ENCODE data around the gene ICAM3. TPM values are rescaled to one million over a fixed set of nuclear protein-coding genes. Genes with fewer than 3 reads are reported as not detected.

Gene ICAM3
- polyA plus RNA-seq, 1 of the 3 experiments (the other 2 are of a cell fraction): 15.6 TPM

DNA sequence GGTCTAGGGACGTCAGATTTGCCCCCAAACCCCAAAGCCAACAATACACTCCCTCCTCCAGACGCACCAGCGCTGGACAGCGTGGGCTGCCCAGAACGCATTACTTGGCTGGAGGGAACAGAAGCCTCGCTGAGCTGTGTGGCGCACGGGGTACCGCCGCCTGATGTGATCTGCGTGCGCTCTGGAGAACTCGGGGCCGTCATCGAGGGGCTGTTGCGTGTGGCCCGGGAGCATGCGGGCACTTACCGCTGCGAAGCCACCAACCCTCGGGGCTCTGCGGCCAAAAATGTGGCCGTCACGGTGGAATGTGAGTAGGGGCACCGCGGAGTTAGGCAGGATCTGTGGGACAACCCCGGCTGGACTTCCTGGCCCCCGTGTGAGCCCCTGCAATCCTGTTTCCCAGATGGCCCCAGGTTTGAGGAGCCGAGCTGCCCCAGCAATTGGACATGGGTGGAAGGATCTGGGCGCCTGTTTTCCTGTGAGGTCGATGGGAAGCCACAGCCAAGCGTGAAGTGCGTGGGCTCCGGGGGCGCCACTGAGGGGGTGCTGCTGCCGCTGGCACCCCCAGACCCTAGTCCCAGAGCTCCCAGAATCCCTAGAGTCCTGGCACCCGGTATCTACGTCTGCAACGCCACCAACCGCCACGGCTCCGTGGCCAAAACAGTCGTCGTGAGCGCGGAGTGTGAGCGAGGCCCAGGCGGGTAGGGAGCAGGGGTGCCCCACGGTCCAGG, 45.6 kb downstream of the ICAM3 start (continued):
- TF ChIP-seq IRF3 (IDR thresholded peaks at IDR 0.05; ENCODE audit: low read depth, low read length): no peak
- no peak for TF ChIP-seq TCF12 (IDR thresholded peaks at IDR 0.05)
- no peak for TF ChIP-seq GATA2 (CRISPR knock-in tag; IDR thresholded peaks at IDR 0.05)
- TF ChIP-seq, protein P1, sequence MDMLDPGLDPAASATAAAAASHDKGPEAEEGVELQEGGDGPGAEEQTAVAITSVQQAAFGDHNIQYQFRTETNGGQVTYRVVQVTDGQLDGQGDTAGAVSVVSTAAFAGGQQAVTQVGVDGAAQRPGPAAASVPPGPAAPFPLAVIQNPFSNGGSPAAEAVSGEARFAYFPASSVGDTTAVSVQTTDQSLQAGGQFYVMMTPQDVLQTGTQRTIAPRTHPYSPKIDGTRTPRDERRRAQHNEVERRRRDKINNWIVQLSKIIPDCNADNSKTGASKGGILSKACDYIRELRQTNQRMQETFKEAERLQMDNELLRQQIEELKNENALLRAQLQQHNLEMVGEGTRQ (IDR thresholded peaks at IDR 0.05; ENCODE audit: borderline replicate concordance, low read depth, low read length): no peak
- TF ChIP-seq EP300 (IDR thresholded peaks at IDR 0.05; ENCODE audit: borderline replicate concordance in 1 of 2, low read depth in 1 of 2, low read length in 1 of 2): no peak
- TF ChIP-seq YY1 (IDR thresholded peaks at IDR 0.05; ENCODE audit: low read depth): no peak

- no peak overlapping the region for H2AFZ ChIP-seq (ENCODE audit: low read depth)
- H3K4me3 ChIP-seq (ENCODE audit: low read depth in 2 of 2, low read length in 1 of 2): peak overlapping the region; percentile 45 to 77; a peak in 3 of 4 replicates
- ChIA-PET POLR2A (interaction anchor here (0.7 kb wide), 1 partner anchor 67 kb away, joined by 3 read pairs; no protein-coding TSS in a partner anchor), CTCF (interaction anchor here (0.9 to 2.9 kb wide), 5 partner anchors 22 to 132 kb away, joined by 3 to 21 read pairs (median 6); partner anchors contain the start of gene ICAM1)
- no peak overlapping the region for H3K9ac ChIP-seq
- no peak overlapping the region for H3K27ac ChIP-seq (ENCODE audit: low read depth in 2 of 2, low read length in 1 of 2)
- H3K9me3 ChIP-seq: no peaks in the 10 kb centered on the region
- H3K79me2 ChIP-seq (ENCODE audit: insufficient read depth): no peaks in the 10 kb centered on the region
- no peaks in the 10 kb centered on the region; the same call in 1 of the 2 replicates for H3K27me3 ChIP-seq (ENCODE audit: insufficient read depth)
- no peaks in the 10 kb centered on the region for H4K20me1 ChIP-seq (ENCODE audit: insufficient read depth)
- DNase-seq: no peak
- H3K36me3 ChIP-seq (replicated peaks in 1 of 2; ENCODE audit: control insufficient read depth in 1 of 2, insufficient read depth in 2 of 2, low read length in 1 of 2): no peaks in the 10 kb centered on the region
- peak overlapping the region; percentile 98 for H3K4me2 ChIP-seq
- H3K9me2 ChIP-seq: no peaks in the 10 kb centered on the region
- peaks cover 0 to 39% of the 10 kb centered on the region in 2 experiments; a peak in 1 of 4 replicates for H3K4me1 ChIP-seq (ENCODE audit: control insufficient read depth in 1 of 2, insufficient read depth in 2 of 2, low read depth in 1 of 2, low read length in 1 of 2)
- H3F3A ChIP-seq (replicated peaks; ENCODE audit: insufficient read depth): peaks cover 3% of the 10 kb centered on the region
- WGBS (ENCODE audit: low lambda C conversion rate): 53% methylated on average over 28 of the region's 56 CpGs
- no peak for TF ChIP-seq TEAD4 (IDR thresholded peaks at IDR 0.05; ENCODE audit: borderline replicate concordance, insufficient read depth)
- no peak for TF ChIP-seq ELF1 (IDR thresholded peaks at IDR 0.05)
- TF ChIP-seq MAX (IDR thresholded peaks at IDR 0.05; ENCODE audit: low read depth): no peak
- no peak for TF ChIP-seq EP300 (IDR thresholded peaks at IDR 0.05; ENCODE audit: borderline replicate concordance in 1 of 2, low read depth in 1 of 2, low read length in 1 of 2)
- no peak for TF ChIP-seq REST (IDR thresholded peaks at IDR 0.05; ENCODE audit: low read depth, low read length)
- no peak for TF ChIP-seq PBX3 (IDR thresholded peaks at IDR 0.05)
- TF ChIP-seq GATA2 (CRISPR knock-in tag; IDR thresholded peaks at IDR 0.05): no peak
- TF ChIP-seq MXI1 (IDR thresholded peaks at IDR 0.05; ENCODE audit: low read depth, low read length): no peak
- TF ChIP-seq SMC3 (IDR thresholded peaks at IDR 0.05; ENCODE audit: low read depth, low read length): no peak
- TF ChIP-seq SIN3A (IDR thresholded peaks at IDR 0.05; ENCODE audit: borderline replicate concordance, low read depth, low read length): no peak
- TF ChIP-seq RXRA (IDR thresholded peaks at IDR 0.05; ENCODE audit: borderline replicate concordance, low read depth): no peak
- TF ChIP-seq YY1 (IDR thresholded peaks at IDR 0.05; ENCODE audit: low read depth): no peak
- TF ChIP-seq, protein P1 (IDR thresholded peaks at IDR 0.05; ENCODE audit: borderline replicate concordance, low read depth, low read length): no peak
- no peak for TF ChIP-seq FOXM1 (IDR thresholded peaks at IDR 0.05; ENCODE audit: low read depth)
- TF ChIP-seq NRF1 (IDR thresholded peaks at IDR 0.05; ENCODE audit: low read depth, low read length): no peak
- TF ChIP-seq FOXJ3 (CRISPR knock-in tag; IDR thresholded peaks at IDR 0.05): no peak
- TF ChIP-seq POLR2AphosphoS5 (IDR thresholded peaks at IDR 0.05; ENCODE audit: low read depth, low read length): no peak
- no peak for TF ChIP-seq MEF2A (IDR thresholded peaks at IDR 0.05; ENCODE audit: borderline replicate concordance, low read depth)
Observed at GRCh38 chr19:10292789-10293636, 46.4 kb downstream of the ICAM3 start.
